Kasumi-1 (cell line): ENCODE results near the gene LBR.
A peak's percentile ranks its signal among the peaks of the same experiment; 100 is the strongest.

Experiments
- DNase-seq, 2 experiments: peaks; one replicate each; lab custom pipeline; 2025; lab: John Stamatoyannopoulos, UW

LBR gene

GRCh38 chr1:225464851-225465792 lies 37.3 kb upstream of the LBR start:
- no peak for DNase-seq

DNA sequence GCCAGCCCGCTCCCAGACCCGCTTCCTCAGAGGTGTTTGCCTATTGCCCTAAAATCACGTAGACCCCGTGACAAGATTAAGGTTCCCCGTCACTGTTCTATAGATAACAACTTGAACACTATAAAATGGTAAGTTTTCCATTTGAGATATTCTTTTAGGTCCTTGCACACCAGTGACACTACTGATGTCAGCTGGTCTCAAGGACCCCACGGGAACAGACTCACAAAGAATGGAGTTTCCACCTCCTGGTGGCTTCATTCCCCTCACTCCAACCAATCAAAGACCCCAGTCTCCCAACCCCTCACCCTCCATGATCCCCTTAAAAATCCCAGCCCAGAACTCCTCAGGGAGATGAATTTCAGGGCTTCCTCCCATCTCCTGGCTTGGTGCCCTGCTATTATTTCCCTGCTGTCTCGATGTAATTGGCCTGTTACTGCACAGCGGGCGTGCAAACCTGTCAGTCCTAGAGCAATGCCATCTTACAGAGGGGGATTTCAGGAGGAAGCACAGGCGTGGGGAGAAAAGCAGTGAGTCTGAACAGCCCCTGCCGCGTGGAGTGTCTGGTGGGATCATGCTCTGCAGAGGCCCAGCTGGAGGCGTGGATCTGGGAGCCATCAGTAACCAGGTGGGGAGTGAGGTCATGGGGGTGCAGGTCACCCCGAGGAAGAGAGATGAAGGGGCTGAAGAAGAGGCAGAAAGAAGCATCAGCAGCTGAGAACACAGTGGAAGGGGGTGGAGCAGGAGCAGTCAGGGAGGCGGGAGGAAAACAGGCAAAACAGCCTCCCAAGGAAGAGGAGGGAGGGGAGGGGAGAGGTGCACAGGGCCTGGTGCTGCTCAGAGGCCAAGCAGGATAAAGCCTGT lies 35.1 kb upstream of the LBR start:
- no peak for DNase-seq

- DNase-seq: no peak
Measured at GRCh38 chr1:225462429-225462713, 34.5 kb upstream of the LBR start.

- DNase-seq: no peak
Measured at GRCh38 chr1:225461533-225462428, 33.9 kb upstream of the LBR start.

DNA sequence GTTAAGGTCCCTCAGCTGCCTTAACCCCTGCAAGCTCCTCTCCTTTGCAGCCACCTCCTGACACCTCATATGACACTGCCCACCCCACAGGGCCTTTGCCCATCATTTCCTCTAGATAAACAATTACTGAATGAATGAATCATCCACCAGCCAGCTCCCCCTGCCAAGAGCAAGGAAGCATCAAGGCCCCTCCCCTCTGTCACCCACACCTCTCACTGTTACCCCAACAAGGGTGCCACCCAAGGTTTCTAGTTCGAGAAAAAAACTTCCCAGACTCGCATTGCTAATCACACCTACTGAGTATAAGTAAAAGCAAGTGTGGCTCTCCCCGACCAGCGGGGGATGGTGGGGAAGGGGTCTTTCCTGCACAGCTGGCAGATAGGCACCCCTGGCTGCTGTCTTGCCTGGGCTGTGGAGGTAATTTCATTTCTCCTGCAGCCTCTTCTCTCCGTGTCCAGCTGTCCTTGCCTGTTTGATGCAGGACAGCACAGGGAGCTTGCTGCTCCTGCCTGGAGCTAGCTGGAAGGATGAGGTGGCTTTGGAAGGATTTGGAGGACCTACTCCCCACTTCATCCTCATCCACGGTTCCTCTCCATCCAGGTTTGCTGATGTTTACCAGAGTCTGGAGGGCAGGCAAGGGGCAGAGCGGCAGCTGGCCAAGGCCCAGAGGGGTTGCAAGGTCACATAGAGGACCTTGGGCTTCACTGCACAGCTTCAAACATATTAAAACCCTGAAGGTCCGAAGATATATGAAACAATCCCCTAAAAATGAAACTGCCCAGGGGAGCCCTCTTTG lies 33.1 kb upstream of the LBR start:
- DNase-seq: no peak

GRCh38 chr1:225460021-225460736 lies 32.3 kb upstream of the LBR start:
- DNase-seq: no peak

GRCh38 chr1:225458222-225458631 lies 30.4 kb upstream of the LBR start:
- DNase-seq: peak in 1 of 2 experiments; percentile 21

DNA sequence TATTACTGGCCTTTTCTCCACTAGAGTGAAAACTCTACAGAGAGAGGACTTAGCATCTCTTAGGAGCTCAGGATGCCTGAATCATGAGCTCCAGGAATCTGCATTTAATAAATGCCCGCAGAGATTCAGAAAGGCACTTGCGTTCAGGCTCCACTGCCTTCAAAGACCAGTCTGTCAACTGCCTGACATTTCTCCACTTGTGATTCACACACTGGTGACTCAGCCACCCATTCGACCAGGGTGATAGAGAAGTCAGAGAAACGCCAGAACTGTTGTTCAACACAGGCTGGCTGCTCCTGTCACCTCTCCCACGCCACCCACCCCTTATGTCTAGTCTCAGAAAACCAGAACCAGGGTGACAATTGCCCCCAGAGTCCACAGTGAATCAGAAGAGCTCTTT lies 26.9 kb upstream of the LBR start:
- DNase-seq: peak; percentile 12 to 18

DNA sequence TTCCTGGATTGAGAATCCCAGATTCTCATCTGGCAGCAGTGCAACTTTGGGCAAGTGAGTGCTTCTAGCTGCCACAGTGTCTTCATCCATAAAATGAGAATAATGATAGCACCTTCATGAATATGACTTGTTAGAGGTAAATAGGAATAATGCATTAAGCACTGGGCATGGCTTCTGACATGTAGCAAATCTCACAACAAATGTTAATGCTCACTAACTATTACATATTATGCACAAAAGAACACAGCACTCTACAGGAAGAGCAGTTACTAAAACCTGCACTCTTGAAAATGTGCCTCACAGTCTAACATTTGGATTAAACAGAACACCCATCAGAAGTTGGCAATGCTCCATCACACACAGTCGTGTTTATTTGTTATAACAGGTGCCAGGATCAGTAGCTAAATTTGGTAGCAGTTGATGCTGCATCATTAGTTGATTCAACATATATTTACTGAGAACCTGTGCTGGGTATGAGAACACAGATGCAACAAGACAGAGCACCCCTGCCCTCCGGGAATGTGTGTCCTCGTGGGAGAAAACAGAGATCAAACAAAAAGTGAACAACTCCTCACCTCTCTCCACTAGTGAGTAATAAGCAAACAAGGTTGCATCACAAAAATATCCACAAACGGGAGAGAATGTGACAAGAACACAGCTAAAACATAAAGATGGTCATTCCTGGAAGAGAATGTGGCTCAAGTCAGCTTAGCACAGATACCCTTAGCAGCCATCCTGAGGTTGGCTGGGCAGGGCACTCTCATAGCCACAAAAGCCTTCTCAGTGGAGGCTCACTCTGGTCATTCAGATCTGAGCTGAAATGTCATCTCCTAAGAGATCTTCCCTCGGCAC lies 26.2 kb upstream of the LBR start:
- DNase-seq: no peak

- DNase-seq: no peak
Measured at GRCh38 chr1:225451840-225452515, 24.1 kb upstream of the LBR start.

DNA sequence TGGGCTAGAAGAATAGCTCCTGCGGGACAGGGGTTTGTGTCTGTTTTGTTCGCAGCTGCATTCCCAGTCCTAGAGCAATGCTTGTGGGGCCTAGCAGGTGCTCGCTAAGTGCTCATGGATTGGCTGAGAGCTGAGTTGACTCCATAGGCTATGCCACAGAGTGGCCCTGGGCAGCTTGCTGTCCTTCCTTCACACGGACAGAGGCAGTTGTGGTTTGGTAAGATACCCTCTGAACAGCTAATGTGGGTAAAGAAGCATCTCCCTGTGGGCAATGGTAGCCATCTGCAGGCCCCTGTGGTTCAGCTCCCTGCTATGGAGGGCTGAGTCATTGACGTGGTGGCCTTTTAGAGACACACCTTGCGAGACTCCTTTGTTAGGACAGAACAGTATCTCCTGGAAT lies 23.5 kb upstream of the LBR start:
- DNase-seq: no peak

- no peak for DNase-seq
Measured at GRCh38 chr1:225450491-225451191, 22.8 kb upstream of the LBR start.

GRCh38 chr1:225449774-225450173 lies 21.9 kb upstream of the LBR start:
- no peak for DNase-seq

DNA sequence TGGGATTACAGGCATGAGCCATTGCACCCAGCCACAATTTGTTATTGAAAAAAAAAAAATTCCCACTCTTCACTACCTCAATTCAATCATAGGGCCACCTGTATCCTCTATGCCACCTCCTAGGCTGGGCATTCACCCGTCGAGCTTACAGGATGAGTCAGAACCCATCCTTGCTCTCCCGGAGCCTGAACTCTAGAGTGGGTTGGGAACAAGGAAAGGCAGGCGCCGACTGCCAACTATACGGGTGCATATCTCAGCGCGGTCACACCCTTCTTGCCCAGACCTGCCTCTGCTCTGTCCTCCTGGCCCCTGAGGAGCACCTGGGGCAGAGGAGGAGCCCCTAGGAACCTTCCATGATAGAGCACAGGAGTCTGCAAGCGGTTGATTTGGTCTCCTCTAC lies 21.4 kb upstream of the LBR start:
- no peak for DNase-seq

DNA sequence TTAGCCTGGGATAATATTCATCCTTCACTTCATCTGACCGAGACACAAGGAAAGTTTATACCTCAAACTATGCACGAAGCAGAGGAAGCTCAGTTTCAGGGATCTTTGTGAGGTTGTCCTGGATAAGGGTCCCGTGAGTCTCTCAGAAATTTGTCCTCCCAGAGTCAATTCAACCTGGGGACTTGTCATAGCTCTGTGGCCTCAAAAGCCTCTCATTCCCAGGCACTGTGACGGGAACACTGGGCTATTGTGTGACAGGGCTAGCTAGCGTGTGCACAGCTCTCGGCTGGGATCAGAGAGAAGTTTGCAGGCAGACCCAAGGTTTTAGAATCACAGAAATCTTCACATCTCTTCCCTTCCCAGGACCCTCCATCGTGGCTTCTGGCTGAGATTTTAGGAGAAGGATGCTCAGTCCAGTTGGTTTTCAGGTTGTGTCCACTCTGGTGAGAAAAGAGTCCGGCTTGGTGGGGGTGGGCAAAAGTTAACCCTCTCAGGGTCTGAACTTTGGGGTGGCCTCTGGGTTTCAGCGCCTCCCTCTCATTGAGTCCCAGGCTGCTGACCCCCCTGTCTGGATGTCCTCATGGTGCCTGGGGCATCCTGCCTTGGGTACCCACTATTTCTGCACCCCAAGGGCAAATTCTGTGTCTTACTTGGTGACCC lies 20.4 kb upstream of the LBR start:
- DNase-seq: no peak

- no peak for DNase-seq
Measured at GRCh38 chr1:225447650-225448089, 19.8 kb upstream of the LBR start.

DNA sequence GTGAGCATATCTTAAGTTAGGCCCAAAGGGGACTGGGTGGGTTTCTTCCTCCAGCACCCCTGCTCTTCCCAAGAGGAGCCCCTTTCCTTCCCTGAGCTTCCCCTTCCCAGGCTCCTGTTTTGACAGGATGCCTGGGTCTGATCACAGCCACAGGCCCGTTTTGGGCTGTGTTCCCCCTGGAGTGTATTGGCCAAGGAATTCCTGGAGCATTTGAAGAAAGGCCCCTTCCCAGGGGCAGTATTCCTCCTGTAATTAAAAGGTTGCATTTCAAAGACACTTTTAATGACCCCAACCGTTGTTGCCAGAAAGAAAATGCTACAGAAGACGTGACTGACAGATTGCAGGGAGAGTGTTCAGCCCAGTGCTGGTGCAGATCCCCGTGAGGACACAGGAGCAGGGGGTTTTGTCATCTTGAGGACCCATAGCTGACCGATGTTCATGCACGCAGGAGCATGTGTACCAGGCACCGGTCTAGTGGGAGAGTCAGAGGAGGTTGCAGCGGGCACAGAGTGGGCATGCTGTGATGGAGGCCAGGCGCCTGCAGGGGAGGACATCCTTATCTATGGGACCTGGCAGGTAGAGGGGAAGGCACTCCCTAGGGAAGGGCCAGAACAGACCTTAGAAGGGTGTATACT lies 19.3 kb upstream of the LBR start:
- DNase-seq: no peak
